HAP-1 (cell line): Measurements from ENCODE around the gene PRPSAP1.
"Not testable (repeated sequence)": the region's sequence is repeated elsewhere in the genome, so short reads cannot be mapped to it uniquely, and the experiment has no call there.

ENCODE experiments used
- DNase-seq, 2 experiments: peaks; one replicate each; pipeline ENCODE4 v3.0.0-alpha.2; 2016 to 2020; ENCODE audit warnings: low spot score in 2 of 2
- H3K27me3 ChIP-seq: fragments of 250-450 bp; sonication (Bioruptor Pico); 2 replicates; pipeline ENCODE4 v1.5.1; 2020; ENCODE audit warnings: low read depth, mild to moderate bottlenecking, moderate library complexity
- H3K36me3 ChIP-seq: fragments of 250-450 bp; sonication (Bioruptor Pico); replicated peaks from 2 replicates; pipeline ENCODE4 v1.5.1; 2020; ENCODE audit warnings: mild to moderate bottlenecking
- H3K4me1 ChIP-seq: fragments of 250-450 bp; sonication (Bioruptor Pico); 2 replicates; pipeline ENCODE4 v1.5.1; 2020; ENCODE audit warnings: mild to moderate bottlenecking
- H3K4me3 ChIP-seq: fragments of 250-450 bp; sonication (Bioruptor Pico); 2 replicates; pipeline ENCODE4 v1.5.1; 2020; ENCODE audit warnings: mild to moderate bottlenecking, moderate library complexity
- H3K9me3 ChIP-seq: fragments of 250-450 bp; sonication (Bioruptor Pico); 2 replicates; pipeline ENCODE4 v1.5.1; 2020; ENCODE audit warnings: mild to moderate bottlenecking, moderate library complexity
- in situ Hi-C: fragments of 300-500 bp; cut with MboI; formaldehyde crosslinking; loops from 3 replicates; pipeline ENCODE4 v1.14.3; 2020; ENCODE audit warnings: low sequenced_read_pairs, inconsistent platforms, mixed read lengths

Gene PRPSAP1

DNA sequence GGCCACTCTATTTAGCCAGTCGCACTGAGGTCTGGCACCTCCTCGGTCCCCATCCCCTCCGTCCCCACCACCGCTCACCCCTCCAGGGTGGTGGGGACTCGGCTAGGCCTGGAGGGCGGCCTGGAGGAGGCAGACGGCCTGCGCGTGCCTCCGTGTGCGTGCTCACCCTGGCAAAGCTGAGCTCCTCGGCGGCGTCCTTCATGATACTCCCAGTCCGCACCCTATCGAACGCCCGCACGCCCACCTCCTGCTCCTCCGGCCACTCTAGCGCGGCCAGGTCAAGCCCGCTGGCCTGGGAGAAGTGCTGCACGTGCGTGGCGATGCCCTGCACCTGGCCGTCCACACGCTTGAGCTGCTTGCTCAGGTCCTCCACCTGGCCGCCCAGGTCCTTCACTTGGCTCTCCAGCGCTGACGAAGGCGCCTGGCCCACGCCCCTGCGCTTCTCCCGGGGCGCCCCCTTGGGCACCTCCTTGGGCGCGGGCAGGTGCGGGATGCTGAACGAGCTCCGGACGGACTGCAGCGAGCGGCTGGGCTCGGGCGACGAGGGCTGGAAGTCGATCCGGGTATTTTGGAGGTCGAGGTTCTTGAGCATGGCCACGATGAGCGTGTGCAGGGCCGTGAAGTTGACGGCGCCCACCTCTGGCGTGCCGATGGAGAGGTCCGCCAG, 46.3 kb downstream of the PRPSAP1 start:
- H3K36me3 ChIP-seq: peaks cover 16% of the 10 kb centered on the region
- H3K9me3 ChIP-seq: no peaks in the 10 kb centered on the region
- no peak overlapping the region for H3K4me3 ChIP-seq
- H3K4me1 ChIP-seq: no peaks in the 10 kb centered on the region
- H3K27me3 ChIP-seq: no peaks in the 10 kb centered on the region
- in situ Hi-C loops: no loop called here
- no peak for DNase-seq

DNA sequence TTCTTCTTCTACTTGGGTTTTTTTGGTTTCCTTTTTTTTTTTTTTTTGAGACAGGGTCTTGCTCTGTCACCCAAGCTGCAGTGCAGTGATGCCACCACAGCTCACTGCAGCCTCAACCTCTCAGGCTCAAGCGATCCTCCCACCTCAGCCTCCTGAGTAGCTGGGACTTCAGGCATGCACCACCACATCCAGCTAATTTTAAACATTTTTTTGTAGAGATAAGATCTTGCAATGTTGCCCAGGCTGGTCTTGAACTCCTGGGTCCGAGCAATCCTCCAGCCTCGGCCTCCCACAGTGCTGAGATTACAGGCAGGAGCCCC, 48.6 kb downstream of the PRPSAP1 start:
- H3K4me3 ChIP-seq, H3K9me3 ChIP-seq, H3K4me1 ChIP-seq, DNase-seq, H3K27me3 ChIP-seq, H3K36me3 ChIP-seq, in situ Hi-C loops: not testable (repeated sequence)

DNA sequence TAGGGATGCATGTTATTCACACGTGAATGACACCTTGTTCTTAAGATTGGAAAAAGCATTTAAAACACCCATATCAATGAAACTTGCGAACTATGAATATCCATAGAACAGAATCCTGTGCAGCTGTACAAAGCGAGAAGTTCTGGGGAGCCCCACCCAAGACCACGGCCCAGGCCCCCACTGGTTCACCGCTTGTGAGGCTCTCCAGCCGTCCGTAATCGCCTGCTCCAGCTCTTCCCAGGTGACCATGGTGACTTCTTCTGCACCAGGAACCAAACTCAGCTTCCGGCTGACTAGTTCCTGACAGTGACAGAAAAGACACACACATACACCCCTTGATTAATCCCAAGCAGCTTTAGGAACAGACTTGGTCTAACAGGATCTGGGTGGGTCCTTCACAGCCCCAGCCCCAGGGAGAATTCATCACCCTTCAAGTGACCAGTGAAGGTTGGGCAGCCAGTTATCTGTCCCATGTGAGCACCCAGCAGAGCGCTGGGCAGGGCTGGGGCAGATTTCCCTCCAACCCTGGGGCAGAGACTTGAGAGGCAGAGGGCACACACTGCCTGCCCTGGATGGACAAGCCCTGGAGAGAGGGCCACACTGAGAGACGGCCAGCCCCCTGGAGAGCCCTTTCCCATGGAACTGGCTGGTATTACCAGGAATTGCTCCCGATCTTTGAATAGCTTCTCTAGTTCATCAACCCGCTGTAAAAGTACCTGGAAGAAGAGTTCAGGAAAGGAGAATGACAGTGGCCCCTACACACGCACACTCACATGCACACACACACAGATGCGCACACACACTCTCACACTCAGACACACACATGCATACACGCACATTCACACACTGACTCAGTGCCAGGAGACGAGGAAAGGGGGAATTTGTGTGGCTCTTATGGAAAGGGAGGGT, 49.2 kb downstream of the PRPSAP1 start:
- no peak for DNase-seq
- H3K27me3 ChIP-seq: no peaks in the 10 kb centered on the region
- in situ Hi-C loops: loop anchor here (5.0 kb wide), 1 partner anchor 98 kb away; no protein-coding TSS in a partner anchor

DNA sequence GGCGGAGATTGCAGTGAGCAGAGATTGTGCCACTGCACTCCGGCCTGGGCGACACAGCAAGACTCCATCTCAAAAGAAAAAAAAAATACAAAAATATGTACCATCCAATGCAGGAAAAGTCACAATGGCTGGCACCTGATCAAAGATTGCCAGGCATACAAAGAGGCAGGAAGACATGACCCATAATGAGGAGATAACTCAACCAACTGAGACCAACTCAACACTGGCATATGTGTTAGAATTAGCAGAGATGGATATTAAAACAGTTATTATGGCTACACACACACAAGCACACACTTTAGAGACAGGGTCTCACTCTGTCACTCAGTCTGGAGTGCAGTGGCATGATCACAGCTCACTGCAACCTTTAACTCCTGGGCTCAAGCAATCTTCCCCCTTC, 56.3 kb downstream of the PRPSAP1 start:
- no peak for DNase-seq
- H3K36me3 ChIP-seq: no peaks in the 10 kb centered on the region
- in situ Hi-C loops: loop anchor here (25.0 kb wide), 1 partner anchor 385 kb away; the partner anchor contains the start of gene MRPL38
- no peaks in the 10 kb centered on the region for H3K27me3 ChIP-seq
- no peaks in the 10 kb centered on the region for H3K9me3 ChIP-seq
- no peaks in the 10 kb centered on the region for H3K4me1 ChIP-seq
- H3K4me3 ChIP-seq: no peak overlapping the region

More for the DNA sequence above, 49.2 kb downstream of the PRPSAP1 start:
- no peak overlapping the region for H3K4me3 ChIP-seq
- H3K36me3 ChIP-seq: peaks cover 1% of the 10 kb centered on the region; the same call in 1 of the 2 replicates
- H3K9me3 ChIP-seq: no peaks in the 10 kb centered on the region
- H3K4me1 ChIP-seq: no peaks in the 10 kb centered on the region

DNA sequence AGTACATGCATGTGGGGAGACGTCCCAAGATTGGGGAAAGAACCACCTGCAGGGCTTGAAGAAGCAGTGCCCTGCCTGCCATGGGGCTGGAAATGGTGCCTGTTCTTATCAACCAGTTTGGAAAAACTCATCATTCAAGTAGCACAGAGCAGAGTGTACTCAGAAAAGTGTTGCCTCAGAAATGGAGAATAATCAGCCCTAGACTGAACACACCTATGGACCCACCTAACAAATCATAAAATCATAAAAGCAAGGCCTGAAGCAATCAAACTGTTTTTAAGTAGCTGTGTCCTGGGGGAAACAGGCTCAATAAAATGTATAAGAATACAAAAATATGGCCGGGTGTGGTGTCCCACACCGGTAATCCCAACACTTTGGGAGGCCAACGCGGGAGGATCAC, 56.8 kb downstream of the PRPSAP1 start:
- DNase-seq: no peak
- Histone ChIP-seq H3K27me3 (no peaks in the 10 kb centered on the region), H3K4me3 (no peak overlapping the region), H3K4me1 (no peaks in the 10 kb centered on the region), H3K36me3 (no peaks in the 10 kb centered on the region), H3K9me3 (no peaks in the 10 kb centered on the region)
- in situ Hi-C loops: loop anchor here (25.0 kb wide), 1 partner anchor 385 kb away; the partner anchor contains the start of gene MRPL38

DNA sequence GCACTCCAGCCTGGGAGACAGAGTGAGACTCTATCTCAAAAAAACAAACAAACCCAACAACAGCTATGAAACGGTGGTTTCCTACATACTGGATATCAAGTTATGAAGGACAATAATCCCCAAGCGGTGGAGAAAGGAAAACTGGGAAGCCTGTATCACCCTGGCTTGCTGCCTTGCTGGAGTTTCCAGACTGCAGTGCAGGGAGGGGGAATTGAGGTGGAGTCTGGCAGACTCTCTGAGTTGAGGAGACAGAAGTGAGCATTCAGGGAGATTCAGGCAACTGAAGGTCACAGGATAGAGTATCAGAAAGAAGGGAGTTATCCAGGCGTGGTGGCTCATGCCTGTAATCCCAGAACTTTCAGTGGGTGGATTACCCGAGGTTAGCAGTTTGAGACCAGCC, 57.5 kb downstream of the PRPSAP1 start:
- Histone ChIP-seq H3K4me1 (no peaks in the 10 kb centered on the region), H3K4me3 (no peak overlapping the region), H3K27me3 (no peaks in the 10 kb centered on the region), H3K9me3 (no peaks in the 10 kb centered on the region), H3K36me3 (no peaks in the 10 kb centered on the region)
- in situ Hi-C loops: loop anchor here (25.0 kb wide), 1 partner anchor 384 kb away; the partner anchor contains the start of gene MRPL38
- DNase-seq: no peak

DNA sequence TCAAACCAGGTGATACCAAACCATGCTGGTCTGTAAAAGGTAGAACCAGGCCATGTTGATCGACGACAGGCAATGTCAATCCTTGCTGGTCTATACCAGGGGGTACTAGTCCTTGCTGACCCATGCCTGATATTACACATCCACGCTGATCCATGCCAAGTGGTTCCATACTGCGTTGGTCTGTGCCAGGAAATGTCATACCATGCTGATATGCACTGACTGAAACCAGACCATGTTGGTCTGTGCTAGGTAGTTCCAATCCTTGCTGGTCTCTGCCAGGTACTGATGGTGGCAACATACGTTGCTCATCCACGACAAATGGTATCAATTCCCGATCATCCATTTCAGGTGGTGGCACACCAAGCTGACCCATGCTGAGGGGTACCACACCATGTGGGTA, 60.6 kb downstream of the PRPSAP1 start:
- DNase-seq: no peak
- Histone ChIP-seq H3K27me3 (no peaks in the 10 kb centered on the region), H3K9me3 (no peaks in the 10 kb centered on the region), H3K4me1 (no peaks in the 10 kb centered on the region), H3K4me3 (no peak overlapping the region), H3K36me3 (no peaks in the 10 kb centered on the region)
- in situ Hi-C loops: loop anchor here (5.0 to 25.0 kb wide), 4 partner anchors 166 to 381 kb away; partner anchors contain the start of gene MRPL38

DNA sequence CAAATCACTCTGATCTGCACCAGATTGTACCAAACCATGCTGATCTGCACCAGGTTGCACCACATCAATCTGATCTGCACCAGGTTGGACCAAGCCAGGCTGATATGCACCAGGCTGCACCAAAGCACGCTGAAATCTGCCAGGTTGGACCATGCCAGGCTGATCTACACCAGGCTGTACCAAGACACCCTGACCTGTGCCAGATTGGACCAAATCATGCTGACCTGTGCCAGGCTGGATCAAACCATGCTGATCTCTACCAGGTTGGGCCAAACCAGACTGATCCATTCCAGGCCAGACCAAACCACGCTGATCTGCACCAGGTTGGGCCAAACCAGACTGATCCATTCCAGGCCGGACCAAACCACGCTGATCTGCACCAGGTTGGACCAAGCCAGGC, 61.1 kb downstream of the PRPSAP1 start:
- Histone ChIP-seq H3K4me3 (no peak overlapping the region), H3K4me1 (no peaks in the 10 kb centered on the region), H3K9me3 (no peaks in the 10 kb centered on the region), H3K36me3 (no peaks in the 10 kb centered on the region), H3K27me3 (no peaks in the 10 kb centered on the region)
- DNase-seq: no peak
- in situ Hi-C loops: loop anchor here (5.0 to 25.0 kb wide), 4 partner anchors 165 to 380 kb away; partner anchors contain the start of gene MRPL38

DNA sequence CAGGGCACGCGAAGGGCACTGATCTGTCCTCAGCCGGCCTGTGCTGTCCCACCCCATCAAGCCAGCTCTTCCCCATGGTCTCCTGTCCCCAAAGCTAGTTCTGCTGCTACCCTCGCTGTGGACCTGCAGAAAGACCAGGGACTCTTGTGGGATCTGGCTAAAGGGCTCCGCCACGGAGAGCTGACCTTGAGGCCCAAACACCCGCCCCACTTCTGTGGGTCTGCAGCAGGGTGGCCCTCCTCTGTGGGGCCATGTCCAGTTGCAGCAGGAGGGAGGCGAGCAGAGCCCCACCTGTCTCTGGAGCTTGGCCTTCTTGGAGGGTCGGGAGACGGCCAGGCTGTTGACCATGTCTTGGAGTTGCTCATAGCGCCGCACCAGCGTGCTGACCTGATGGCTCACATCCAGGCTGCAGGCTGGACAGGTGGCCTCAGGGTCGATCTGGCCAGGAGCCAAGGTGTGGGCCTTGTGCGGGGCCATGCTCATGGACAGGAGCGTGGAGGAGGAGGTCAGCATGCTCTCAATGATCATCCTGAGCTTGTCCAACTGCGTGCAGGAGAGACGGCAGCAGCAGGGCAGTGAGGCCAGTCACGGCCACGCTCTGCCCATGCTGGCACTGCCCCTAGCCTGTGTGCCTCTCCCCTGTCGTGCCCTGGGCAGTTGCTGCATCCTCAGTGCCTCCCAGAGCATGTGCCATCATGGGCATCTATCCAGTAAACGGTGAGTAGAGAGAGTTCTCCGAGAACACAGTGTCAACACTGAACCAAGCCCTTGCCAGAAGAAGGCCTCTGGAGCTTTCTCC, 71.9 kb downstream of the PRPSAP1 start:
- in situ Hi-C loops: loop anchor here (25.0 kb wide), 1 partner anchor 369 kb away; the partner anchor contains the start of gene MRPL38
- H3K27me3 ChIP-seq: no peaks in the 10 kb centered on the region

DNA sequence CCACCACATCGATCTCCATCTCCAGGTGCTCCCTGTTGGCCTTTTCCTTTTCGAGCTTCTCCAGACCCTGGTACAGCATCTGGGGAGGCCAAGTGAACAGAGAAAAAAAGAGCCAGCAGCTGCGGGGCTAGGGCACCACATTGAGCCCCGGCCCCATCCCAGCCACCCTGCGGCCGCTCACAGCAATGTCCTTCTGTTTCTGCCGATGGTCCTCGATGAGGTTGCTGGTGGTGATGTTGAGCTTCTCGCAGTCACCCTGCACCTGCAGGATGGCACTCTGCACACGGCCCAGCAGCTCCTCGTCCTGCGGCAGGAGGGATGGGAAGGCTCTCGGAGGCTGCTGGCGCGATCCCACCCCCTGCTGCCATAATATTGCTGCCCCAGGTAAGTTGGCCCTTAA, 73.1 kb downstream of the PRPSAP1 start:
- H3K4me3 ChIP-seq: no peak overlapping the region
- H3K36me3 ChIP-seq: no peaks in the 10 kb centered on the region
- H3K9me3 ChIP-seq: no peaks in the 10 kb centered on the region
- H3K4me1 ChIP-seq: no peaks in the 10 kb centered on the region
- in situ Hi-C loops: loop anchor here (25.0 kb wide), 1 partner anchor 368 kb away; the partner anchor contains the start of gene MRPL38
- DNase-seq: no peak
- H3K27me3 ChIP-seq: no peaks in the 10 kb centered on the region

More for the DNA sequence above, 71.9 kb downstream of the PRPSAP1 start:
- H3K4me1 ChIP-seq: no peaks in the 10 kb centered on the region
- no peaks in the 10 kb centered on the region for H3K9me3 ChIP-seq
- H3K4me3 ChIP-seq: no peak overlapping the region
- no peak for DNase-seq
- H3K36me3 ChIP-seq: no peaks in the 10 kb centered on the region

DNA sequence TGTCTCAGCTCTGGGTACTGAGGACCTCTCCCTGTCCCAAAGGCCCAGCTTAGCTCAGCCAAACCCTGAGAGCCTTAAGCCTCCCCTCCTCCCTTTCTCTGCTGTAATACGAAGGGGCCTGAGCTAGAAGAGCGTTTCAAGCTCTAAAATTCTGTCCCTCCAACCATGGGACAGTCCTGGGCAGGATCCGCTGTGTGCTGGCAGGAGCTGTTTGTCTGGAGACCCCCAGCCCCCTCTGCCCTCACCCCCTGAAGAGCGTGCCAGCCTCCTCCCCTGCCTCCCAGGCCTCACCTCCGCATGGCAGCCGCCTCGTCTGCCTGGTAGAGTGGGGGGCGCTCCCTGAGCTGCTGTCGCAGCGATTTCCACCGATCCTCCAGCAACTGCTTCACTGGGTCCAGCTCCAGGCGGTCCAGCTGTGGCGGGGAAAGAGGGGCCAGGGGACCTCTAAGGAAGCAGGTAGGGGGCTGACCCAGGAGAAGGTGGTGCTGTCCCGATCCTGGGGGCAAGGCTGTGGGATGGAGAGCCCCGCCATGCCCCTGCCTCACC, 73.9 kb downstream of the PRPSAP1 start:
- H3K36me3 ChIP-seq: no peaks in the 10 kb centered on the region
- H3K4me3 ChIP-seq: no peak overlapping the region
- H3K4me1 ChIP-seq: no peaks in the 10 kb centered on the region
- no peaks in the 10 kb centered on the region for H3K27me3 ChIP-seq
- in situ Hi-C loops: loop anchor here (25.0 kb wide), 1 partner anchor 368 kb away; the partner anchor contains the start of gene MRPL38
- no peak for DNase-seq
- no peaks in the 10 kb centered on the region for H3K9me3 ChIP-seq

DNA sequence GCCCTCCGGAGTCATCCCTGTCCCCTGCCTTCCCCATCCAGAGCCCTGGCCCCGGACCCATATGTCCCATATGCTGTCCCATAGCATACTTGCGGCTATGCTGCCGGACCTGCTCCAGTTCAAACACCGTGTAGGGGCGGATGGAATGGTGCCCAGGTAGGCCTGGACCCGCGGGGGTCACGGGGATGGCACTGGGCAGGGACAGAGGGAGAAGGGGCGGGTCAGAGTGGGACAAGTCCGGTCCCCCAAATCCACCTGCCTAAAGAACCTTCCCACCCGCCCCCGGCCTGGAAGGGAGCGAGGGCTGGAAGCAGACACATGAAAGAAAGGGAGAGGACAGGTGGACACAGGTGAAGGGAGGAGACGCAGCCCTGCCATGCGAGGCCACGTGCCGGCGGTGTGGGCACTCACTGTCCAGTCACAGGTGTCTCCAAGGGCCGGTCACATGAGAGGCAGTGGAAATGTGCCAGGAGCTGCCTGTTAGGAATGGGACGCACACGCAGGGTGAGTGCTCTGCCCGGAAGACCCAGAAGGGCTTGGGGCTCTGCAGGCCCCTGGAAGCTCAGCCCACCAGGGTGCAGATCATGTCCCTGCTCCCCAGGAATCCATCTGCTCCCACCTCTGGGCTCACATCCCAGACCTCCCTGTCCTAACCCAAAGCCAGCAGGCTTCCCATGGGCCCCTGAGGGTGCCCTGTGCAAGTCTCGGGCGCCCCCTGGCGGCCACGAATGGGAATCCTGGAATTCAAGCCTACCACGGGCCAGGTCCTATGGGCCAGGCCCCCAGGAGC, 74.6 kb downstream of the PRPSAP1 start:
- H3K9me3 ChIP-seq: no peaks in the 10 kb centered on the region
- in situ Hi-C loops: loop anchor here (25.0 kb wide), 1 partner anchor 367 kb away; the partner anchor contains the start of gene MRPL38
- H3K4me3 ChIP-seq: no peak overlapping the region
- H3K36me3 ChIP-seq: no peaks in the 10 kb centered on the region
- no peaks in the 10 kb centered on the region for H3K27me3 ChIP-seq
- DNase-seq: peak; percentile 66 to 92
- no peaks in the 10 kb centered on the region for H3K4me1 ChIP-seq
